Neuronal stem cell (in vitro differentiated cells): ENCODE results near the gene SLC38A8.

Source experiments
- DNase-seq: peaks from one replicate; pipeline ENCODE4 v3.0.0-alpha.2; 2013; ENCODE audit warnings: low spot score
- H2AFZ ChIP-seq: one replicate; pipeline ENCODE4 v1.6.1; 2013; ENCODE audit warnings: mild to moderate bottlenecking, low read length, inconsistent platforms
- H2AK5ac ChIP-seq: 2 replicates; pipeline ENCODE4 v1.6.1; 2013; ENCODE audit warnings: low read depth, mild to moderate bottlenecking, inconsistent platforms, low read length, moderate library complexity, mixed read lengths
- H2BK120ac ChIP-seq: 2 replicates; pipeline ENCODE4 v1.6.1; 2013; ENCODE audit warnings: low read depth, mild to moderate bottlenecking, inconsistent platforms, low read length, moderate library complexity, mixed read lengths
- H2BK12ac ChIP-seq: one replicate; pipeline ENCODE4 v1.6.1; 2013; ENCODE audit warnings: low read length, inconsistent platforms
- H2BK15ac ChIP-seq: 2 replicates; pipeline ENCODE4 v1.6.1; 2013; ENCODE audit warnings: mild to moderate bottlenecking, low read length, inconsistent platforms, mixed read lengths
- H2BK5ac ChIP-seq: one replicate; pipeline ENCODE4 v1.6.1; 2013; ENCODE audit warnings: inconsistent platforms, mild to moderate bottlenecking, low read length, moderate library complexity
- H3K14ac ChIP-seq: one replicate; pipeline ENCODE4 v1.6.1; 2013; ENCODE audit warnings: low read length, inconsistent platforms
- H3K18ac ChIP-seq: 2 replicates; pipeline ENCODE4 v1.6.1; 2013; ENCODE audit warnings: low read length, inconsistent platforms
- H3K23ac ChIP-seq: 2 replicates; pipeline ENCODE4 v1.6.1; 2013; ENCODE audit warnings: low read depth, mild to moderate bottlenecking, mixed read lengths, low read length, inconsistent platforms; ENCODE audit not compliant: poor library complexity
- H3K27ac ChIP-seq: replicated peaks from 3 replicates; pipeline ENCODE4 v1.5.1; 2013; ENCODE audit warnings: low read length, inconsistent platforms
- H3K27me3 ChIP-seq, 3 experiments: 2 replicates each; pipeline ENCODE4 v1.6.1; 2013; ENCODE audit warnings: low read length in 3 of 3, mild to moderate bottlenecking in 2 of 3, inconsistent platforms in 1 of 3, low read depth in 1 of 3, mixed read lengths in 1 of 3, moderate library complexity in 1 of 3; ENCODE audit not compliant: control insufficient read depth in 3 of 3, insufficient read depth in 3 of 3
- H3K36me3 ChIP-seq, 2 donors: replicated peaks in 1 of 2; 2 replicates each; pipeline ENCODE4 v1.6.1; 2013; ENCODE audit warnings: low read length in 2 of 2; ENCODE audit not compliant: control insufficient read depth in 2 of 2, insufficient read depth in 2 of 2
- H3K4ac ChIP-seq: 2 replicates; pipeline ENCODE4 v1.6.1; 2013; ENCODE audit warnings: inconsistent platforms, mild to moderate bottlenecking, low read length, moderate library complexity
- H3K4me1 ChIP-seq, 2 donors: 1 replicate in 1 of 2; 2 replicates in 1 of 2; pipeline ENCODE4 v1.6.1; 2013; ENCODE audit warnings: low read length in 2 of 2, low read depth in 1 of 2; ENCODE audit not compliant: control insufficient read depth in 2 of 2, insufficient read depth in 1 of 2
- H3K4me2 ChIP-seq: one replicate; pipeline ENCODE4 v1.6.1; 2013; ENCODE audit warnings: mild to moderate bottlenecking, low read length, inconsistent platforms; ENCODE audit not compliant: insufficient read depth, poor library complexity, severe bottlenecking
- H3K4me3 ChIP-seq, 2 donors: 2 replicates each; pipeline ENCODE4 v1.5.1; 2013; ENCODE audit warnings: low read length in 2 of 2, mild to moderate bottlenecking in 2 of 2, inconsistent platforms in 1 of 2, moderate library complexity in 1 of 2
- H3K79me1 ChIP-seq: one replicate; pipeline ENCODE4 v1.6.1; 2013; ENCODE audit warnings: low read depth, mild to moderate bottlenecking, inconsistent platforms, low read length, moderate library complexity
- H3K9ac ChIP-seq: one replicate; pipeline ENCODE4 v1.6.1; 2013; ENCODE audit warnings: mild to moderate bottlenecking, low read depth, low read length, inconsistent platforms; ENCODE audit not compliant: poor library complexity
- H3K9me3 ChIP-seq, 2 donors: replicated peaks in 1 of 2; 2 replicates each; pipeline versions ENCODE3 to v1.6.1; 2013; ENCODE audit warnings: low read length in 2 of 2, mild to moderate bottlenecking in 2 of 2, inconsistent platforms in 1 of 2, low read depth in 1 of 2, mixed read lengths in 1 of 2, moderate library complexity in 1 of 2; ENCODE audit not compliant: control insufficient read depth in 2 of 2, insufficient read depth in 1 of 2
- H4K8ac ChIP-seq: one replicate; pipeline ENCODE4 v1.6.1; 2013; ENCODE audit warnings: low read depth, mild to moderate bottlenecking, inconsistent platforms, low read length, moderate library complexity
- H4K91ac ChIP-seq: one replicate; pipeline ENCODE4 v1.6.1; 2013; ENCODE audit warnings: low read length, low read depth, mild to moderate bottlenecking, inconsistent platforms; ENCODE audit not compliant: poor library complexity
- WGBS, 2 donors: extraction: QIAGEN DNeasy Blood & Tissue Kit; methylation state at CpG; one replicate each; pipeline ENCODE4 v1.1.7; 2013; ENCODE audit warnings: missing lambda C conversion rate in 2 of 2, mixed read lengths in 1 of 2; ENCODE audit not compliant: insufficient read length in 2 of 2, insufficient replicate concordance in 1 of 2; ENCODE audit errors: extremely low coverage in 2 of 2; 5-methylcytosine and 5-hydroxymethylcytosine counted together

Gene SLC38A8

DNA sequence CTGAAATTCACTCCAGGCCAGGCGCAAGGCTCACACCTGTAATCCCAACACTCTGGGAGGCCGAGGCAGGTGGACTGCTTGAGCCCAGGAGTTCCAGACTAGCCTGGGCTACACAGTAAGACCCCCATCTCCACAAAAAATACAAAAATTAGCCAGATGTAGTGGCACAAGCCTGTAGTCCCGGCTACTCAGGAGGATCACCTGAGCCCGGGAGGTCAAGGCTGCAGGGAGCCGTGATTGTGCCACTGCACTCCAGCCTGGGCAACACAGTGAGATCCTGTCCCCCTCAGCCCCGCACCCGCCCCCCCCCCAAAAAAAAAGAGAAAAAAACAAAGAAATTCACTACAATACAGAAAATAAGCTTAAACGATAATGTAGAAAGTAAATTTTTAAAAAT is 42.7 kb upstream of the SLC38A8 start:
- Histone ChIP-seq H4K8ac (no peak overlapping the region), H2BK15ac (no peak overlapping the region), H3K14ac (no peak overlapping the region), H3K4me1 (no peaks in the 10 kb centered on the region), H3K18ac (no peak overlapping the region), H3K4me2 (no peak overlapping the region), H2AFZ (no peak overlapping the region), H2AK5ac (no peak overlapping the region), H3K9ac (no peak overlapping the region), H3K4me3 (no peak overlapping the region), H3K27me3 (no peaks in the 10 kb centered on the region), H3K4ac (no peak overlapping the region), H2BK5ac (no peak overlapping the region), H3K27ac (no peak overlapping the region), H2BK12ac (no peak overlapping the region), H2BK120ac (no peak overlapping the region), H3K9me3 (no peaks in the 10 kb centered on the region), H4K91ac (no peak overlapping the region), H3K36me3 (peaks cover 57 to 96% of the 10 kb centered on the region in 2 donors), H3K23ac (no peak overlapping the region), H3K79me1 (no peaks in the 10 kb centered on the region)
- no CpG with 5 or more reads among the region's 8 CpGs for WGBS, 2 donors
- no peak for DNase-seq

DNA sequence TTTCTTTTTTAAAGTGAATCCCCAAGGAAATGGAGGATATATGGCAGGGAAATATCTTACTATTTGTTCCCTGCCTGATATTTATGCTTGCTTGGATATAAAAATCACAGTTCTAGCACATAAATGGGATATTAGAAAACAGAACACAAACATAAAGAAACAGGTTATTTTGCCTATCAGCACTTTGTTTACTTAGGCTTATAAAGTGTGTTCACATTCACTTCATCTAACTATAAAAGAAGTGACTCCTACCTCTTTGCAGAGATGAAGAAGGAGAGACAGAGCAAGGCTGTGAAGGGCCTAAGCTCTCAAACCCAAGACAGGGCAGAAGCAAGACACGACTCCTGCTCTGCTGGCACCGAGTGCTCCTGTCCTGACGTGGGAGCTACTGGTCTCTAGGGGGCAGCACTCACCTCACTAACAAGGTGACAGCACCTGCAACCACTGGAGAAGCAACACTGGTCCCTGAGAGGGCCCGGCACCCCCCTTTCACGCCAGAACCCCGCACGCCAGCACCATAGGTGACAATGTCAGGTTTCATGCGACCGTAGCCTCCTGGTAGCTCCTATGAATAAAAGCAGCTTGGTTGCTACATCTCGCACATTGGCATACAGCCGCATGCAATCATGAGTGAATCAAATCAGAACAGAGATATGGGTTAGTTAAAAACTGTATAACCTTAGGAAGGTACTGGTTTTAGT is 42.1 kb upstream of the SLC38A8 start:
- Histone ChIP-seq H4K91ac (no peak overlapping the region), H3K4me2 (no peak overlapping the region), H3K18ac (no peak overlapping the region), H2BK15ac (no peak overlapping the region), H3K14ac (no peak overlapping the region), H2BK12ac (no peak overlapping the region), H2BK120ac (no peak overlapping the region), H2AFZ (no peak overlapping the region), H3K23ac (no peak overlapping the region), H3K4me3 (no peak overlapping the region), H3K79me1 (no peaks in the 10 kb centered on the region), H2AK5ac (no peak overlapping the region), H3K9me3 (no peaks in the 10 kb centered on the region), H3K9ac (no peak overlapping the region), H3K4ac (no peak overlapping the region), H3K27ac (no peak overlapping the region), H3K4me1 (no peaks in the 10 kb centered on the region), H4K8ac (no peak overlapping the region), H3K27me3 (no peaks in the 10 kb centered on the region), H3K36me3 (peaks cover 56 to 96% of the 10 kb centered on the region in 2 donors), H2BK5ac (no peak overlapping the region)
- no CpG with 5 or more reads among the region's 11 CpGs for WGBS, 2 donors
- DNase-seq, result peak; percentile 48

DNA sequence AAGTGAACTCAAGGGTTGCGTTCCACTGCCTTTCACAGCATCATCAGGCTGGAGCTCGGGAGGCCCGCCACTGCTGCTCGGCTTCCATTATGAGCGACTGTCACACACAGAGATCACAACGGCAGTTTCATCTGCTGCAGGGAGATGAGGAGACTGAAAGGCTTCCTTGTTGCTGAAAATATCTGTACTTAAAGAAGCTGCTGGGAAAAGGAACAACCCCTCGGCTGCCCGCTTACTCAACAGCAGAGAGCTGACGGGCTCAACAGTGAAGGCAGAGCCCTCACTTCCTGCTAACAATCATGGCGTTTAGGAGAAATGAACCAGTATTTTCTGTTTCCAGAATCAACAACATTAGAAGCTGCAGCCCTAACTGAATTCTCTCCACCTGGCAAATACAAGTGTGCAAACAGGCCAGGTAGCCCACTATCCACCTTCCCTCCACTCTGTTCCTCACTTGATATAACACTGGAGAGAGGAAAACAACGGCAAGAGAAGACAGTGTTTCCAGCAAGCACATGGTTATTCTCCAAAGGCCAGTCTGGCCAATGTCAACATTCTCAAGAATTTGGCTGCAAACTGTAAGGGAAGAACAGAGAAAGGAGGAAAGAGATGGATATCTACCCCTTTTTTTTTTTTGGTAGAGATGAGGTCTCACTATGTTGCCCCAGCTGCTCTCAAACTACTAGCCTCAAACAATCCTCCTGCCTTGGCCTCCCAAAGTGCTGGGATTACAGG is 40.4 kb upstream of the SLC38A8 start:
- Histone ChIP-seq H3K9ac (no peak overlapping the region), H3K4me2 (no peak overlapping the region), H2BK5ac (no peak overlapping the region), H3K14ac (no peak overlapping the region), H3K79me1 (no peaks in the 10 kb centered on the region), H2AFZ (no peak overlapping the region), H3K4me3 (no peak overlapping the region), H2BK15ac (no peak overlapping the region), H2BK120ac (no peak overlapping the region), H3K18ac (no peak overlapping the region), H3K23ac (no peak overlapping the region), H3K4ac (no peak overlapping the region), H2AK5ac (no peak overlapping the region), H3K27me3 (no peaks in the 10 kb centered on the region), H4K8ac (no peak overlapping the region), H3K4me1 (no peaks in the 10 kb centered on the region), H2BK12ac (no peak overlapping the region), H3K36me3 (peaks cover 52 to 94% of the 10 kb centered on the region in 2 donors), H3K9me3 (no peaks in the 10 kb centered on the region), H4K91ac (no peak overlapping the region), H3K27ac (no peak overlapping the region)
- WGBS, 2 donors, result no CpG with 5 or more reads among the region's 11 CpGs
- DNase-seq, result no peak

DNA sequence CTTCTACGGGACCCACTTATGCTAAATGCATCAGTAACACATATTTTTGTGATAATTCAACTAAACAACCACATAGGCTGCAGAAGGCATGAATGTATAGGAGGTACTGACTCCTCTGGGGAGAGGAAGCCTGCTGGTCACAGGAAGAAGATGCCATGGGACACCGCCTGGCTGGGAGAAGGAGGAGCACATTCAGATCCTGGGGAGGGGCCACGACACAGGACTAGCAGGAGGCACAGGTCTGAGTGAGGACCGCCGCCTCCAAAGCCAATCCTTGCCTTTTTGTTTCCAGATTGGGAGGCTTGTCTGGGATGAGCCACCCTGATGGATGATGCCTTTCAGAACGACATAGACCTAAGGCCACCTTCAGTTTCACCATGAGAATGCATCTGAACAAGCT is 39.5 kb upstream of the SLC38A8 start:
- Histone ChIP-seq H2AFZ (no peak overlapping the region), H3K4me1 (no peaks in the 10 kb centered on the region), H3K9ac (no peak overlapping the region), H3K4ac (no peak overlapping the region), H4K8ac (no peak overlapping the region), H2BK5ac (no peak overlapping the region), H3K4me3 (no peak overlapping the region), H3K27ac (no peak overlapping the region), H3K9me3 (no peaks in the 10 kb centered on the region), H4K91ac (no peak overlapping the region), H2AK5ac (no peak overlapping the region), H2BK15ac (no peak overlapping the region), H3K4me2 (no peak overlapping the region), H2BK120ac (no peak overlapping the region), H3K18ac (no peak overlapping the region), H3K79me1 (no peaks in the 10 kb centered on the region), H3K14ac (no peak overlapping the region), H3K23ac (no peak overlapping the region), H3K27me3 (no peaks in the 10 kb centered on the region), H3K36me3 (peaks cover 47 to 93% of the 10 kb centered on the region in 2 donors), H2BK12ac (no peak overlapping the region)
- DNase-seq, result no peak
- no CpG with 5 or more reads among the region's 6 CpGs for WGBS, 2 donors
